COR-L47 (cell line): Measurements from ENCODE around the gene SEL1L2.
A peak's percentile ranks its signal among the peaks of the same experiment; 100 is the strongest.

ENCODE experiments used
- DNase-seq: peaks from one replicate; lab custom pipeline; 2025; lab: John Stamatoyannopoulos, UW

The SEL1L2 gene

GRCh38 chr20:13816757-13817156 is 173.7 kb downstream of the SEL1L2 start:
- DNase-seq: no peak

GRCh38 chr20:13814672-13815071 is 175.7 kb downstream of the SEL1L2 start:
- no peak for DNase-seq

- no peak for DNase-seq
Observed at GRCh38 chr20:13813910-13814309, 176.5 kb downstream of the SEL1L2 start.

GRCh38 chr20:13810446-13810845 is 180.0 kb downstream of the SEL1L2 start:
- DNase-seq: no peak

GRCh38 chr20:13809855-13810254 is 180.6 kb downstream of the SEL1L2 start:
- no peak for DNase-seq

GRCh38 chr20:13809373-13809772 is 181.0 kb downstream of the SEL1L2 start:
- DNase-seq: no peak

- DNase-seq: peak; percentile 87
Observed at GRCh38 chr20:13800728-13801134, 189.7 kb downstream of the SEL1L2 start.

GRCh38 chr20:13799974-13800373 is 190.4 kb downstream of the SEL1L2 start:
- no peak for DNase-seq
